Measurements from ENCODE around the gene FOXD1.

DNA sequence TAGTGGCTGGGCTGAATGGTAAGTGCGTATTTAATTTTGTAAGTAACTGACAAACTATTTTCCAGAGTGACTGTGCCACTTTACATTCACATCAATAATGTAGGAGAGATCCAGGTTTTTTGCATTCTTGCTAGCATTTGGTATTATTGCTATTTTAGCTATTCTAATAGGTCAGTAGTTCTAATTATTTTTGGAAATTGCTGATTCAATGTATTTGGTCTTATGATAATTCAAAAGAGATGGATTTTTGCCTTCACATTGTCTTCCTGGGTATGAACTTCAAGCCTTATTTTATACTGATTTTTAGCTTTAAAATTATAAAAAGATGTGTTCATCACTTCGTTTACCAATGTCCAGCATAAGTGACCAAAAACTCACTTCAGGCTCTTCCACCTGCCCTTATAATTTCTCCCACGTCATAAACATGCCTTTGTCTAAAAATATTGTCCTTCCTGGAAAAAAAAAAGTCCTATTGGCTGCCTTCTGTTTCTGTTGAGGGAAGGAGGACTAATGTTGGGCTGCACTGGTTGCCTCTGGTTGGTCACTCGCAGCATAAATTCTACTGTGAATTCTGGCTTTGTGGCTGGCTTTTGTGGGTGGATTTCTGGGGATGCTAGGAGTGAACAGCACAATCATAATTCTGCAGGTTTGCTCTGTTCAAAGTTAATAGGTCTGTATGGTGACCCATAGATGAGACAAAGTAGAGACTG lies 15.2 kb downstream of the FOXD1 start:
- TF ChIP-seq, protein P1, sequence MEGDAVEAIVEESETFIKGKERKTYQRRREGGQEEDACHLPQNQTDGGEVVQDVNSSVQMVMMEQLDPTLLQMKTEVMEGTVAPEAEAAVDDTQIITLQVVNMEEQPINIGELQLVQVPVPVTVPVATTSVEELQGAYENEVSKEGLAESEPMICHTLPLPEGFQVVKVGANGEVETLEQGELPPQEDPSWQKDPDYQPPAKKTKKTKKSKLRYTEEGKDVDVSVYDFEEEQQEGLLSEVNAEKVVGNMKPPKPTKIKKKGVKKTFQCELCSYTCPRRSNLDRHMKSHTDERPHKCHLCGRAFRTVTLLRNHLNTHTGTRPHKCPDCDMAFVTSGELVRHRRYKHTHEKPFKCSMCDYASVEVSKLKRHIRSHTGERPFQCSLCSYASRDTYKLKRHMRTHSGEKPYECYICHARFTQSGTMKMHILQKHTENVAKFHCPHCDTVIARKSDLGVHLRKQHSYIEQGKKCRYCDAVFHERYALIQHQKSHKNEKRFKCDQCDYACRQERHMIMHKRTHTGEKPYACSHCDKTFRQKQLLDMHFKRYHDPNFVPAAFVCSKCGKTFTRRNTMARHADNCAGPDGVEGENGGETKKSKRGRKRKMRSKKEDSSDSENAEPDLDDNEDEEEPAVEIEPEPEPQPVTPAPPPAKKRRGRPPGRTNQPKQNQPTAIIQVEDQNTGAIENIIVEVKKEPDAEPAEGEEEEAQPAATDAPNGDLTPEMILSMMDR (conservative IDR thresholded peaks at IDR 0.05; ENCODE audit: low read depth, low read length) = no peak
- no peak for TF ChIP-seq EZH2 (IDR thresholded peaks at IDR 0.05; ENCODE audit: borderline replicate concordance, low read depth, low read length, poor library complexity, severe bottlenecking)

Data from A673 (cell line).